Peyer's patch (tissue), 4 donors: Measurements from ENCODE around the gene GNMT.

Experiments
- POLR2A ChIP-seq, 2 donors: fragments of 450-650 bp; IDR thresholded peaks; one replicate each; pipeline ENCODE4 v1.5.1; 2017; ENCODE audit warnings: antibody characterized with exemption in 2 of 2, mild to moderate bottlenecking in 2 of 2, moderate library complexity in 2 of 2
- TF ChIP-seq, protein P1 (sequence below), 6 experiments: fragments of 450-650 bp in 4 of 6; fragments of 200-600 bp in 2 of 6; sonication (generic) in 1 of 6; IDR thresholded peaks; one replicate each; pipeline ENCODE4 v1.5.1; 2017 to 2019; ENCODE audit warnings: antibody characterized with exemption in 6 of 6, mild to moderate bottlenecking in 3 of 6, moderate library complexity in 1 of 6

DNA sequence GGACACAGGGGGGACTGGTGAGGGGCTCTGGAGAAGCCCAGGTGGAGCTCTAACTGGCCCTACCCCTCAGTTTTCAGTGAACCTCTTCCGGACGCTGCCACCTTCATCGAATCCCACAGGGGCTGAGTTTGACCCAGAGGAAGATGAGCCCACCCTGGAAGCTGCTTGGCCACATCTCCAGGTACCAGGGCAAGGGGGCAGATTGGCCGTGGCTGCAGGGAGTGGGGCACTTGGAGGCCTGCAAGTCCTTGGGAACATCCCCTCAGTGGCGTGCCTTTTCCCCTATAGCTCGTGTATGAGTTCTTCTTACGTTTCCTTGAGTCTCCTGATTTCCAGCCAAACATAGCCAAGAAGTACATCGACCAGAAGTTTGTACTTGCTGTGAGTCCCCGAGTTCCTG, 46.6 kb downstream of the GNMT start:
- TF ChIP-seq, protein P1, sequence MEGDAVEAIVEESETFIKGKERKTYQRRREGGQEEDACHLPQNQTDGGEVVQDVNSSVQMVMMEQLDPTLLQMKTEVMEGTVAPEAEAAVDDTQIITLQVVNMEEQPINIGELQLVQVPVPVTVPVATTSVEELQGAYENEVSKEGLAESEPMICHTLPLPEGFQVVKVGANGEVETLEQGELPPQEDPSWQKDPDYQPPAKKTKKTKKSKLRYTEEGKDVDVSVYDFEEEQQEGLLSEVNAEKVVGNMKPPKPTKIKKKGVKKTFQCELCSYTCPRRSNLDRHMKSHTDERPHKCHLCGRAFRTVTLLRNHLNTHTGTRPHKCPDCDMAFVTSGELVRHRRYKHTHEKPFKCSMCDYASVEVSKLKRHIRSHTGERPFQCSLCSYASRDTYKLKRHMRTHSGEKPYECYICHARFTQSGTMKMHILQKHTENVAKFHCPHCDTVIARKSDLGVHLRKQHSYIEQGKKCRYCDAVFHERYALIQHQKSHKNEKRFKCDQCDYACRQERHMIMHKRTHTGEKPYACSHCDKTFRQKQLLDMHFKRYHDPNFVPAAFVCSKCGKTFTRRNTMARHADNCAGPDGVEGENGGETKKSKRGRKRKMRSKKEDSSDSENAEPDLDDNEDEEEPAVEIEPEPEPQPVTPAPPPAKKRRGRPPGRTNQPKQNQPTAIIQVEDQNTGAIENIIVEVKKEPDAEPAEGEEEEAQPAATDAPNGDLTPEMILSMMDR (IDR thresholded peaks at IDR 0.05) = no peak
- no peak for TF ChIP-seq POLR2A (IDR thresholded peaks at IDR 0.05)
